Mesendoderm (in vitro differentiated cells): ENCODE results near the gene POLDIP2.

Source experiments
- DNase-seq: peaks from one replicate; pipeline ENCODE4 v3.0.0; 2013
- H2AK5ac ChIP-seq: 2 replicates; pipeline ENCODE4 v1.6.1; 2013; ENCODE audit warnings: low read length, inconsistent platforms
- H2BK120ac ChIP-seq: 2 replicates; pipeline ENCODE4 v1.6.1; 2013; ENCODE audit warnings: low read depth, mild to moderate bottlenecking, low read length, moderate library complexity, mixed read lengths
- H2BK15ac ChIP-seq: replicated peaks from 2 replicates; pipeline ENCODE4 v1.6.1; 2013; ENCODE audit warnings: low read depth, mild to moderate bottlenecking, moderate library complexity
- H2BK5ac ChIP-seq: 2 replicates; pipeline ENCODE4 v1.6.1; 2013; ENCODE audit warnings: low read length, inconsistent platforms
- H3K18ac ChIP-seq: 2 replicates; pipeline ENCODE4 v1.6.1; 2013; ENCODE audit warnings: mild to moderate bottlenecking, low read length, mixed read lengths
- H3K23ac ChIP-seq: one replicate; pipeline ENCODE4 v1.6.1; 2013; ENCODE audit warnings: low read length
- H3K27ac ChIP-seq: 2 replicates; pipeline ENCODE4 v1.5.1; 2013; ENCODE audit warnings: low read depth, mild to moderate bottlenecking, inconsistent platforms, low read length, moderate library complexity
- H3K27me3 ChIP-seq: 2 replicates; pipeline ENCODE4 v1.6.1; 2013; ENCODE audit warnings: low read length, control low read depth, mild to moderate bottlenecking, inconsistent platforms; ENCODE audit not compliant: insufficient read depth, poor library complexity
- H3K36me3 ChIP-seq: 2 replicates; pipeline ENCODE4 v1.6.1; 2013; ENCODE audit warnings: low read length, inconsistent platforms; ENCODE audit not compliant: control insufficient read depth, insufficient read depth
- H3K4ac ChIP-seq: one replicate; pipeline ENCODE4 v1.6.1; 2013; ENCODE audit warnings: low read depth, mild to moderate bottlenecking, low read length, moderate library complexity
- H3K4me1 ChIP-seq: 2 replicates; pipeline ENCODE4 v1.6.1; 2013; ENCODE audit warnings: low read depth, low read length, inconsistent platforms; ENCODE audit not compliant: control insufficient read depth
- H3K4me2 ChIP-seq: 2 replicates; pipeline ENCODE4 v1.6.1; 2013; ENCODE audit warnings: low read length
- H3K4me3 ChIP-seq: 2 replicates; pipeline ENCODE4 v1.5.1; 2013; ENCODE audit warnings: mild to moderate bottlenecking, low read length
- H3K56ac ChIP-seq: one replicate; pipeline ENCODE4 v1.6.1; 2013; ENCODE audit warnings: low read length
- H3K79me1 ChIP-seq: 2 replicates; pipeline ENCODE4 v1.6.1; 2013; ENCODE audit warnings: low read length, inconsistent platforms
- H3K79me2 ChIP-seq: 2 replicates; pipeline ENCODE4 v1.6.1; 2013; ENCODE audit warnings: mild to moderate bottlenecking, low read length; ENCODE audit not compliant: control insufficient read depth, insufficient read depth
- H3K9ac ChIP-seq: 2 replicates; pipeline ENCODE4 v1.6.1; 2013; ENCODE audit warnings: low read length, inconsistent platforms
- H4K5ac ChIP-seq: one replicate; pipeline ENCODE4 v1.6.1; 2013; ENCODE audit warnings: low read length
- H4K8ac ChIP-seq: one replicate; pipeline ENCODE4 v1.6.1; 2013; ENCODE audit warnings: low read depth, mild to moderate bottlenecking, control low read depth, low read length, moderate library complexity
- WGBS: extraction: QIAGEN DNeasy Blood & Tissue Kit; methylation state at CpG from one replicate; pipeline ENCODE4 v1.1.7; 2013; ENCODE audit warnings: low lambda C conversion rate, missing lambda C conversion rate; ENCODE audit not compliant: insufficient coverage; ENCODE audit errors: extremely low coverage; 5-methylcytosine and 5-hydroxymethylcytosine counted together

POLDIP2 gene

DNA sequence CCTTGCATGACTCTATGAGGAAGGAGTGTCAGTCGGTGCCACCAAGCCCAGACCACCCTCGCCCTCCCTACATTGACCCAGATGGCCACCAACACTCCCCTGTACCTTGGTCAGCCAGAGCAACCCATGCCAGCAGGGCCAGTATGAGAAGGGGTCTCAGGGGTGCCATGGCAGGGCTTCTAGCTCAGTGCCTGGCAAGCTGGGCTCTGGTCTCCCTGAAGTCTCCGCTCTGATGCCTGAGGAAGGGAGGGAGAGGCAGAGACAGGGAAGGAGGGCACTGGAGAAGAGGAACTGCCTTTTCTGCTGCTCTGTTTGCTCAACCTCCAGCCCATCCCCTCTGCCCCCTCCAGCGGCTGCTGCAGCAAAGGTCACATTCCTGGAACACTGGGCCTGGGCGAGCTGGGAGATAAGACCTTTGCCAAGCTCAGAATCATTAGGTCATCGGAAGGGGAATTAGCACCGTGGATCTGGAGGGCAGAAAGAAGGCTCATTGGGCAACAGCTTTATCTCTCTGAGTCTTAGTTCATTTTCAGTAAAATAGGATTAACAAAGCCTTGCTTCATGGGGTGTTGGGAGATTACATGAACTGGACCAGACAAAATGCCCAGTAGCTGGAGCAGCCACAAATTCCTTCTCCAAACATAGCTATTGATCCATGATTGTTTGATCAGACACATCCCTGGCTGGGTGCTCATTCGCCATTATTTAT, 12.9 kb upstream of the POLDIP2 start, which contains the start of gene VTN:
Gene VTN, minus strand, starts transcription at position 273 of the 709 bp plus-strand sequence. Its CDS starts 104 bp downstream, at position 169.
- Histone ChIP-seq H3K18ac (no peak within 1 kb of the TSS), H3K23ac (no peak within 1 kb of the TSS), H3K56ac (peak within 1 kb of the TSS; percentile 51), H3K4me1 (peaks cover 4% of the 10 kb centered on the region), H3K4me3 (no peak within 1 kb of the TSS), H3K27ac (no peak within 1 kb of the TSS), H3K9ac (peak within 1 kb of the TSS; percentile 36), H4K8ac (no peak within 1 kb of the TSS), H2BK15ac (no peak within 1 kb of the TSS), H3K4ac (no peak within 1 kb of the TSS), H2BK120ac (no peak within 1 kb of the TSS), H3K4me2 (peak within 1 kb of the TSS; percentile 32), H3K27me3 (peaks cover 12% of the 10 kb centered on the region), H2AK5ac (no peak within 1 kb of the TSS), H3K36me3 (no peaks in the 10 kb centered on the region), H2BK5ac (no peak within 1 kb of the TSS), H3K79me2 (no peaks in the 10 kb centered on the region), H3K79me1 (no peaks in the 10 kb centered on the region), H4K5ac (no peak within 1 kb of the TSS)
- DNase-seq, result peak; percentile 97
- no CpG with 5 or more reads among the region's 8 CpGs for WGBS

DNA sequence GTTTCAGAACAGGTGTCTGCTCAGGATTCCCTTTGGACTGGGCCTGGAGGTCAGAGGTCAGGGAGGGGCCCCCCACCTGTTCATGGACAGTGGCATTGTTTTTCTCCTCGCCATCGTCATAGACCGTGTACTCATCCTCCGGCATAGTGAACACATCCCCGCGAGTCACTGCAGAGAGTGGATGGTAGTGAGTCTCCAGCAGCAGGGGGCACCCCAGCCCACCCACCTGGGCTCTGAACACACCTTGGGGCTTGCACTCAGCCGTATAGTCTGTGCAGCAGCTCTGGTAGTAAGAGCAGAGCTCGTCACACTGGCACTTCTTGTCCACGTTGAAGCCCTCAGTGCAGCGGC, 12.3 kb upstream of the POLDIP2 start:
- Histone ChIP-seq H3K27me3 (peaks cover 12% of the 10 kb centered on the region), H4K5ac (no peak overlapping the region), H2BK120ac (no peak overlapping the region), H3K36me3 (no peaks in the 10 kb centered on the region), H3K27ac (no peak overlapping the region), H3K4me3 (no peak overlapping the region), H2BK5ac (no peak overlapping the region), H4K8ac (no peak overlapping the region), H3K79me1 (no peaks in the 10 kb centered on the region), H3K9ac (no peak overlapping the region), H3K79me2 (no peaks in the 10 kb centered on the region), H3K23ac (no peak overlapping the region), H3K56ac (peak overlapping the region; percentile 49), H2BK15ac (no peak overlapping the region), H3K4me1 (peaks cover 4% of the 10 kb centered on the region), H3K4ac (no peak overlapping the region), H3K4me2 (no peak overlapping the region), H2AK5ac (no peak overlapping the region), H3K18ac (no peak overlapping the region)
- DNase-seq, result no peak
- WGBS, result no CpG with 5 or more reads among the region's 10 CpGs

DNA sequence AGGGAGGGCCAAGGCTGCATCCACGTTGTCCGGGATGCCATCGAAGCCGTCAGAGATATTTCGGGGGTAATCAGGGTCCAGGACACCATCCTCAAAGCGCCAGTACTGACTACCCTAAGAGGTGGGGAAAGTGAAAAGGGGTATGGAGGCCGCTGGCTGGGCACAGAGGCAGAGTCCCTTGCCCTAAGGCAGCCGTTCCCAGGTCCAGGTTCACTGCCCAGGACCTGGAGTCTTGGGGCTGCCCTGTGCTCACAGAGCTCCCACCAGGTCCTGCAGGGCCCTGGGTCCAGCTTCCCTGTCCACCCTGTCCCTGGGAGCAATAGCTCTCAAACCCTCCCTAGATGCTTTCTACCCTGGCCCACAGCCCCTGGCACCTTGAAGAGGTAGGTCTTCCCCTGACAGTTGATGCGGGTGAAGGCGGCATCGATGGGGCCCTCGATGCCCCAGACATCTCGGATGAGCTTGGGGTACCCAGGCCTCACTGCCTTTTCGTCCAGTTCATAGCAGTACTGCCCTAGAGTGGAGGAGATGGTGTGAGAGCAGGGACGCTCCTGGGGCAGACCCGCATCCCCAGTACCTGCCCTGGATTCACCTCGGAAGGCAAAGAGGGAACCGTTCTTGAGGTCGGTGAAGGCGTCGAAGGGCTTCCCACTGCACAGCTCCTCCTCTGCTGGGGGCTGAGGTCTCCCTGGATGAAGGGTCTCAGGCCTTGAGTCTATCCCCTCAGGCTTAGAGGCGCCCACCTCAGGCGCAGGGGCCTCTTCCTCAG, 11.8 kb upstream of the POLDIP2 start:
- no peak overlapping the region for H3K4me3 ChIP-seq
- no peak overlapping the region for H3K18ac ChIP-seq
- no CpG with 5 or more reads among the region's 23 CpGs for WGBS

DNA sequence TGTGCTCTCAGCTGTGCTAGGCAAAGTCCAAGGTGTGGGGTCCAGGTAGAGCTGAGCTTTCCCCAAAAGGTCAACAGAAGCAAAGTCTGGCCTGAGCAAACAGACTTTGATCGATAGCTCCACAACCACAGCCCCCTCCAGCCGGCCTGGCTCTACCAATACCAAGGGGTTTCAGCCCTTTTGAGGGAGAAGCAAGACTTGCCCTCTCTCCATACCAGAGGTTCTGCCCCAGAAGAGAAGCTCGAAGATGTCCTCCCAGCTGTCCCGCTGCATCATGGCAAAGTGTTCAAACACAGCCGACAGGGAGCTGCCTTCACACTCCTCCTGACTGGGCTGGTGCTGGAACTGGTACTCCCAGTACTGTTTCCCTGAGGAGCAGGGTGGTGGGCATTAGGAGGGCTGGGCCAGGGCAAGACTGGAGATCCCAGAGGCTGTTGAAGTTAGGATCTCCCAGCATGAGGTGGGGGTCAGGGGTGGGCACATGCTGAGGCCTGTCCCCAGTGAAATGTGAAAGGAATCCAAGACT, 11.0 kb upstream of the POLDIP2 start:
- no peak overlapping the region for H3K4me2 ChIP-seq
- no peak for DNase-seq
- no peak overlapping the region for H4K8ac ChIP-seq
- H3K27ac ChIP-seq, result no peak overlapping the region
- no peak overlapping the region for H2BK5ac ChIP-seq
- H3K4ac ChIP-seq, result no peak overlapping the region
- no peak overlapping the region for H2AK5ac ChIP-seq
- no peaks in the 10 kb centered on the region for H3K79me1 ChIP-seq
- no peaks in the 10 kb centered on the region for H3K36me3 ChIP-seq
- H2BK120ac ChIP-seq, result no peak overlapping the region
- H3K27me3 ChIP-seq, result peaks cover 9% of the 10 kb centered on the region
- H4K5ac ChIP-seq, result no peak overlapping the region
- H2BK15ac ChIP-seq, result no peak overlapping the region
- no peak overlapping the region for H3K9ac ChIP-seq
- H3K56ac ChIP-seq, result no peak overlapping the region
- H3K18ac ChIP-seq, result no peak overlapping the region
- H3K4me3 ChIP-seq, result no peak overlapping the region
- peaks cover 4% of the 10 kb centered on the region for H3K4me1 ChIP-seq
- H3K23ac ChIP-seq, result no peak overlapping the region
- H3K79me2 ChIP-seq, result no peaks in the 10 kb centered on the region
- WGBS, result no CpG with 5 or more reads among the region's 5 CpGs

More for the DNA sequence above, 11.8 kb upstream of the POLDIP2 start:
- Histone ChIP-seq H2AK5ac (no peak overlapping the region), H3K79me1 (no peaks in the 10 kb centered on the region), H3K4me2 (no peak overlapping the region), H2BK120ac (no peak overlapping the region), H4K8ac (no peak overlapping the region), H3K27ac (no peak overlapping the region), H3K36me3 (no peaks in the 10 kb centered on the region), H3K79me2 (no peaks in the 10 kb centered on the region), H4K5ac (no peak overlapping the region), H3K56ac (no peak overlapping the region), H3K4me1 (peaks cover 4% of the 10 kb centered on the region), H3K9ac (no peak overlapping the region), H2BK15ac (no peak overlapping the region), H3K27me3 (peaks cover 12% of the 10 kb centered on the region), H3K23ac (no peak overlapping the region), H2BK5ac (no peak overlapping the region), H3K4ac (no peak overlapping the region)
- no peak for DNase-seq

DNA sequence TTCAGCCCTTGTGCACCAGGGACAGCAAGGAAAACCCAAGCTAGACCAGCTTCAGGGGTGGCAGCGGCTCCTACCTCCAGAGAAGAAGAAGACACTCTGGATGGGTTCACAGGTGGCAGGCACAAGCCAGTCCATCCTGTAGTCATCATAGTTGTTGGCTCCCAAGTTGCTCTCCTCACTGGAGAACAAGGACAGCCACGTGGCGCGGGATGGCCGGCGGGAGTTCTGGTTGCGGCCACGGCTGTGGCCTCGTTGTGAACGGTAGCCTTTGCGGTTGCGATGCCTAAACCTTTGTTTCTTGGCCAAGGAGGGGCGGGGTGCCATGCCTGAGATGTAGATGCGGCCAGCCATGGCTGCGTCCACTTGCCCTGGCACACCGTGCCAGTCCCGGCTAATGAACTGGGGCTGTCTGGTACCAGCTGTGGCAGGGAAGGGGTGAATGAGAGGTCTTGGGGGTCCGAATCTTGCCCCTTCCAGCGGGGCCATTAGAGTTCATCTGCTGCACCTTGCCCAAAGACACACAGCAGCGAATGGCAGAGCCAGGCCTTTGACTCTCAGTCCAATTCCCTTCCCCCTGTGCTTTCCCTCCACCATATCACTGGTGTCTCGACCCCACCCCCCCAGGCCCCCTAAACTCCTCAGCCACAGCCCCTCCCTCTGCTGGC, 10.4 kb upstream of the POLDIP2 start:
- no CpG with 5 or more reads among the region's 21 CpGs for WGBS
- H3K4me1 ChIP-seq, result peaks cover 4% of the 10 kb centered on the region
- no peak overlapping the region for H3K4ac ChIP-seq
- no peak overlapping the region for H2BK5ac ChIP-seq
- H3K9ac ChIP-seq, result no peak overlapping the region
- no peak for DNase-seq
- H3K56ac ChIP-seq, result no peak overlapping the region
- no peak overlapping the region for H3K23ac ChIP-seq
- no peaks in the 10 kb centered on the region for H3K79me2 ChIP-seq
- H3K79me1 ChIP-seq, result no peaks in the 10 kb centered on the region
- no peak overlapping the region for H4K8ac ChIP-seq
- no peak overlapping the region for H3K4me3 ChIP-seq
- no peak overlapping the region for H3K4me2 ChIP-seq
- no peak overlapping the region for H2BK120ac ChIP-seq
- H3K27ac ChIP-seq, result no peak overlapping the region
- peaks cover 3% of the 10 kb centered on the region for H3K27me3 ChIP-seq
- H3K18ac ChIP-seq, result no peak overlapping the region
- no peak overlapping the region for H4K5ac ChIP-seq
- no peak overlapping the region for H2AK5ac ChIP-seq
- no peak overlapping the region for H2BK15ac ChIP-seq
- no peaks in the 10 kb centered on the region for H3K36me3 ChIP-seq
